Right renal pelvis (tissue), 4 donors: ENCODE results near the gene FAM32A. TPM values are rescaled to one million over a fixed set of nuclear protein-coding genes. Genes with fewer than 3 reads are reported as not detected.

ENCODE experiments used
- DNase-seq, 4 donors: peaks; one replicate each; pipeline ENCODE4 v3.0.0-alpha.2; 2013; ENCODE audit warnings: low read depth in 4 of 4, low spot score in 3 of 4, missing footprints in 1 of 4
- polyA plus RNA-seq, 4 donors: library from polyadenylated mRNA; unstranded; fragments of 120-200 nt; gene quantifications; one replicate each; pipeline ENCODE4 v1.2.1, GENCODE V29; 2013; ENCODE audit not compliant: insufficient read length in 4 of 4

FAM32A gene
- polyA plus RNA-seq, 4 donors, result 117 to 128 (median 120) TPM

GRCh38 chr19:16218851-16219250 is 33.6 kb downstream of the FAM32A start:
- DNase-seq, result no peak

- no peak for DNase-seq
Measured at GRCh38 chr19:16222806-16223205, 37.6 kb downstream of the FAM32A start.

GRCh38 chr19:16223746-16224145 is 38.5 kb downstream of the FAM32A start:
- no peak for DNase-seq

- DNase-seq, result no peak
Measured at GRCh38 chr19:16224293-16225045, 39.3 kb downstream of the FAM32A start.

GRCh38 chr19:16225279-16226183 is 40.3 kb downstream of the FAM32A start:
- DNase-seq, result no peak

GRCh38 chr19:16226184-16226591 is 41.0 kb downstream of the FAM32A start:
- no peak for DNase-seq

GRCh38 chr19:16226878-16227836 is 41.9 kb downstream of the FAM32A start:
- DNase-seq, result no peak

- no peak for DNase-seq
Measured at GRCh38 chr19:16227837-16228636, 42.8 kb downstream of the FAM32A start.

- no peak for DNase-seq
Measured at GRCh38 chr19:16228637-16229321, 43.6 kb downstream of the FAM32A start.

- no peak for DNase-seq
Measured at GRCh38 chr19:16229322-16229641, 44.1 kb downstream of the FAM32A start.

GRCh38 chr19:16232127-16232526 is 46.9 kb downstream of the FAM32A start:
- no peak for DNase-seq

- no peak for DNase-seq
Measured at GRCh38 chr19:16232568-16232967, 47.4 kb downstream of the FAM32A start.

GRCh38 chr19:16233081-16233776 is 48.0 kb downstream of the FAM32A start:
- no peak for DNase-seq

- DNase-seq, result no peak
Measured at GRCh38 chr19:16233836-16234551, 48.8 kb downstream of the FAM32A start.

GRCh38 chr19:16234552-16235445 is 49.6 kb downstream of the FAM32A start:
- no peak for DNase-seq

GRCh38 chr19:16235811-16236652 is 50.8 kb downstream of the FAM32A start:
- DNase-seq, result no peak
